PFSK-1 (cell line): ENCODE results near the gene TRMT1.

ENCODE experiments used
- FOXP2 ChIP-seq: optimal IDR thresholded peaks from 2 replicates; pipeline ENCODE3; 2011; ENCODE audit warnings: borderline replicate concordance, control low read depth, inconsistent platforms; ENCODE audit not compliant: insufficient read depth; ENCODE audit errors: extremely low read length, extremely low read depth
- POLR2AphosphoS5 ChIP-seq: IDR thresholded peaks from 2 replicates; pipeline ENCODE4 v1.6.1; 2012; ENCODE audit warnings: low read depth, mild to moderate bottlenecking, control low read depth, low read length, moderate library complexity
- REST ChIP-seq, 2 experiments: IDR thresholded peaks; 2 replicates each; pipeline versions ENCODE4 v1.6.1 to v1.8.0; 2011 to 2012; ENCODE audit warnings: low read depth in 2 of 2, low read length in 2 of 2, control low read depth in 1 of 2, inconsistent platforms in 1 of 2, mild to moderate bottlenecking in 1 of 2, moderate library complexity in 1 of 2; ENCODE audit not compliant: insufficient read depth in 1 of 2
- SIN3A ChIP-seq: IDR thresholded peaks from 2 replicates; pipeline ENCODE4 v1.6.1; 2012; ENCODE audit warnings: mild to moderate bottlenecking, low read length, moderate library complexity, borderline replicate concordance; ENCODE audit not compliant: insufficient read depth
- TAF1 ChIP-seq: IDR thresholded peaks from 2 replicates; pipeline ENCODE4 v1.6.1; 2012; ENCODE audit warnings: low read length, control low read depth, borderline replicate concordance; ENCODE audit not compliant: insufficient read depth

TRMT1 gene

GRCh38 chr19:13066226-13066625, 50.3 kb downstream of the TRMT1 start:
- TF ChIP-seq POLR2AphosphoS5 (no peak), REST (IDR thresholded peaks at IDR 0.05; ENCODE audit: insufficient read depth in 1 of 2, low read depth in 2 of 2, low read length in 2 of 2) (no peak), SIN3A (no peak), TAF1 (no peak), FOXP2 (no peak)

- TF ChIP-seq TAF1 (no peak), SIN3A (no peak)
Observed at GRCh38 chr19:13064092-13064489, 52.4 kb downstream of the TRMT1 start.

- TF ChIP-seq SIN3A (no peak), REST (IDR thresholded peaks at IDR 0.05; ENCODE audit: insufficient read depth in 1 of 2, low read depth in 2 of 2, low read length in 2 of 2) (no peak)
Observed at GRCh38 chr19:13063461-13064091, 53.0 kb downstream of the TRMT1 start.

- no peak for TF ChIP-seq SIN3A
- no peak for TF ChIP-seq FOXP2
- no peak for TF ChIP-seq TAF1
- TF ChIP-seq POLR2AphosphoS5 = no peak
- TF ChIP-seq REST (IDR thresholded peaks at IDR 0.05; ENCODE audit: insufficient read depth in 1 of 2, low read depth in 2 of 2, low read length in 2 of 2) = no peak
Observed at GRCh38 chr19:13062317-13062716, 54.2 kb downstream of the TRMT1 start.

- TF ChIP-seq FOXP2 (peak; percentile 72), SIN3A (no peak)
Observed at GRCh38 chr19:13060964-13061927, 55.3 kb downstream of the TRMT1 start.

GRCh38 chr19:13060233-13060963, 56.1 kb downstream of the TRMT1 start:
- TF ChIP-seq TAF1 (no peak), SIN3A (no peak), REST (IDR thresholded peaks at IDR 0.05; ENCODE audit: insufficient read depth in 1 of 2, low read depth in 2 of 2, low read length in 2 of 2) (no peak), FOXP2 (no peak), POLR2AphosphoS5 (no peak)
